ENCODE results near the gene ZNF615.

ZNF615 gene

GRCh38 chr19:52007451-52007805 lies 583 bp downstream of the ZNF615 start:
- TF ChIP-seq TSHZ2 (CRISPR knock-in tag; IDR thresholded peaks at IDR 0.05) = no peak
- no peak for TF ChIP-seq ESRRG (CRISPR knock-in tag; IDR thresholded peaks at IDR 0.05)
- TF ChIP-seq ZFP30 (CRISPR knock-in tag; IDR thresholded peaks at IDR 0.05) = no peak
- TF ChIP-seq BACH2 (CRISPR knock-in tag; IDR thresholded peaks at IDR 0.05; ENCODE audit: borderline replicate concordance) = no peak
- TF ChIP-seq OSR1 (CRISPR knock-in tag; IDR thresholded peaks at IDR 0.05) = no peak
- TF ChIP-seq ZNF565 (CRISPR knock-in tag; conservative IDR thresholded peaks at IDR 0.05; ENCODE audit: low read depth) = no peak
- no peak for TF ChIP-seq TOX (CRISPR knock-in tag; IDR thresholded peaks at IDR 0.05; ENCODE audit: borderline replicate concordance)
- TF ChIP-seq, protein P1, sequence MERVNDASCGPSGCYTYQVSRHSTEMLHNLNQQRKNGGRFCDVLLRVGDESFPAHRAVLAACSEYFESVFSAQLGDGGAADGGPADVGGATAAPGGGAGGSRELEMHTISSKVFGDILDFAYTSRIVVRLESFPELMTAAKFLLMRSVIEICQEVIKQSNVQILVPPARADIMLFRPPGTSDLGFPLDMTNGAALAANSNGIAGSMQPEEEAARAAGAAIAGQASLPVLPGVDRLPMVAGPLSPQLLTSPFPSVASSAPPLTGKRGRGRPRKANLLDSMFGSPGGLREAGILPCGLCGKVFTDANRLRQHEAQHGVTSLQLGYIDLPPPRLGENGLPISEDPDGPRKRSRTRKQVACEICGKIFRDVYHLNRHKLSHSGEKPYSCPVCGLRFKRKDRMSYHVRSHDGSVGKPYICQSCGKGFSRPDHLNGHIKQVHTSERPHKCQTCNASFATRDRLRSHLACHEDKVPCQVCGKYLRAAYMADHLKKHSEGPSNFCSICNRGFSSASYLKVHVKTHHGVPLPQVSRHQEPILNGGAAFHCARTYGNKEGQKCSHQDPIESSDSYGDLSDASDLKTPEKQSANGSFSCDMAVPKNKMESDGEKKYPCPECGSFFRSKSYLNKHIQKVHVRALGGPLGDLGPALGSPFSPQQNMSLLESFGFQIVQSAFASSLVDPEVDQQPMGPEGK (CRISPR knock-in tag; IDR thresholded peaks at IDR 0.05; ENCODE audit: borderline replicate concordance) = no peak
- no peak for TF ChIP-seq PPARA (CRISPR knock-in tag; IDR thresholded peaks at IDR 0.05; ENCODE audit: borderline replicate concordance)
- TF ChIP-seq CREB5 (CRISPR knock-in tag; IDR thresholded peaks at IDR 0.05; ENCODE audit: low read depth) = no peak
- no peak for TF ChIP-seq ARNTL (CRISPR knock-in tag; IDR thresholded peaks at IDR 0.05; ENCODE audit: borderline replicate concordance, low read depth)
- no peak for TF ChIP-seq CSDC2 (CRISPR knock-in tag; IDR thresholded peaks at IDR 0.05)
- peak; percentile 62 for ATAC-seq

- TF ChIP-seq ZC3H10 (CRISPR knock-in tag; IDR thresholded peaks at IDR 0.05) (no peak), ESRRG (CRISPR knock-in tag; IDR thresholded peaks at IDR 0.05) (no peak), ISL1 (CRISPR knock-in tag; IDR thresholded peaks at IDR 0.05) (no peak), TOX (CRISPR knock-in tag; IDR thresholded peaks at IDR 0.05; ENCODE audit: borderline replicate concordance) (no peak), SNAI2 (CRISPR knock-in tag; IDR thresholded peaks at IDR 0.05) (no peak), BACH2 (CRISPR knock-in tag; IDR thresholded peaks at IDR 0.05; ENCODE audit: borderline replicate concordance) (no peak), CREB5 (CRISPR knock-in tag; IDR thresholded peaks at IDR 0.05; ENCODE audit: low read depth) (no peak), CSRNP3 (CRISPR knock-in tag; IDR thresholded peaks at IDR 0.05) (no peak), ZNF70 (CRISPR knock-in tag; IDR thresholded peaks at IDR 0.05) (no peak), PPARA (CRISPR knock-in tag; IDR thresholded peaks at IDR 0.05; ENCODE audit: borderline replicate concordance) (no peak), ZNF8 (CRISPR knock-in tag; IDR thresholded peaks at IDR 0.05) (no peak), GLIS3 (CRISPR knock-in tag; IDR thresholded peaks at IDR 0.05) (no peak), RARB (CRISPR knock-in tag; IDR thresholded peaks at IDR 0.05) (no peak), ZFP3 (CRISPR knock-in tag; IDR thresholded peaks at IDR 0.05) (no peak)
- ATAC-seq = no peak
Observed at GRCh38 chr19:51994048-51994644, 13.9 kb downstream of the ZNF615 start.

GRCh38 chr19:51993422-51993821 lies 14.6 kb downstream of the ZNF615 start:
- ATAC-seq = no peak
- TF ChIP-seq ZFP30 (CRISPR knock-in tag; IDR thresholded peaks at IDR 0.05) (no peak), RARB (CRISPR knock-in tag; IDR thresholded peaks at IDR 0.05) (no peak), CREB5 (CRISPR knock-in tag; IDR thresholded peaks at IDR 0.05; ENCODE audit: low read depth) (no peak)
- TF ChIP-seq, protein P1 (CRISPR knock-in tag; IDR thresholded peaks at IDR 0.05; ENCODE audit: borderline replicate concordance) = no peak
- TF ChIP-seq, protein P2, sequence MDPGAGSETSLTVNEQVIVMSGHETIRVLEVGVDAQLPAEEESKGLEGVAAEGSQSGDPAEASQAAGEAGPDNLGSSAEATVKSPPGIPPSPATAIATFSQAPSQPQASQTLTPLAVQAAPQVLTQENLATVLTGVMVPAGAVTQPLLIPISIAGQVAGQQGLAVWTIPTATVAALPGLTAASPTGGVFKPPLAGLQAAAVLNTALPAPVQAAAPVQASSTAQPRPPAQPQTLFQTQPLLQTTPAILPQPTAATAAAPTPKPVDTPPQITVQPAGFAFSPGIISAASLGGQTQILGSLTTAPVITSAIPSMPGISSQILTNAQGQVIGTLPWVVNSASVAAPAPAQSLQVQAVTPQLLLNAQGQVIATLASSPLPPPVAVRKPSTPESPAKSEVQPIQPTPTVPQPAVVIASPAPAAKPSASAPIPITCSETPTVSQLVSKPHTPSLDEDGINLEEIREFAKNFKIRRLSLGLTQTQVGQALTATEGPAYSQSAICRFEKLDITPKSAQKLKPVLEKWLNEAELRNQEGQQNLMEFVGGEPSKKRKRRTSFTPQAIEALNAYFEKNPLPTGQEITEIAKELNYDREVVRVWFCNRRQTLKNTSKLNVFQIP (CRISPR knock-in tag; IDR thresholded peaks at IDR 0.05; ENCODE audit: borderline replicate concordance, low read depth) = no peak
